Measurements from ENCODE around the gene ADORA1.

ADORA1 gene

DNA sequence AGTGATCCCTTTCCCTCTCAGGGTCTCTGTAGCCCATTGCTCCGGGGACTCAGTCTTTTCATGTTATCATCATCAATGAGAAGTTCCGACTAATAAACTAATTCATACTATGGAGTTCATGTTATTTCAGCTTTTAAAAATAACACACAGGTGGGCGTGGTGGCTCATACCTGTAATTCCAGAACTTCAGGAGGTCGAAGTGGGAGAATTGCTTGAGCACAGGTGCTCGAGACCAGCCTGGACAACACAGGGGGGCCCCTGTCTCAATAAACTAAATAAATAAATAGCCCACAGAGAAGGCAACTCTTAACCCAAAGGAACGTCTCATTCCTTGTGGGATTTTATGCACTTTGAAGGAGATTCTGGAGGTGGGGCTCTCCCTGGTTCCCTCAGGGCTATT, 33.6 kb downstream of the ADORA1 start:
- DNase-seq = no peak

- no peak for DNase-seq
Observed at GRCh38 chr1:203161703-203162102, 34.2 kb downstream of the ADORA1 start.

DNA sequence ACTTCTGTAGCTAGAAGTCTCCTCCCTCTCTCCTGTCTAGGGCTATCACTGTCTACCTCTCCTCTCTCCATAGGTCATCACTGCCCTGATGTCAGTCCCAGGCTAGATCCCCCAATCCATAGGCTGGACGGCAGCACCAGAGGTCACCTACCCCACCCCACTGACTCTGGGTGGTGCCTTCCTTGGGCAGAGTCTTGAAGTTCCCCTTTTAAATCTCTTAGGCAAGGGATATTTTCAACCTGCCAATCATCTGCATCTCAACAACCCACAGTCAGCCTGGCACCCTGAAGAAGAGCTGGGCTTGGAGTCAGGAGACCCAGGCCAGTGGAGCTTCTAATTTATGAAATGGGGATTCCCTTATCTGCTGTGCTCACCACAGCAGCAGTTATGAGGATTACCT, 34.9 kb downstream of the ADORA1 start:
- no peak for DNase-seq

- DNase-seq = no peak
Observed at GRCh38 chr1:203163891-203164635, 36.5 kb downstream of the ADORA1 start.

- DNase-seq = no peak
Observed at GRCh38 chr1:203165101-203165799, 37.7 kb downstream of the ADORA1 start.

DNA sequence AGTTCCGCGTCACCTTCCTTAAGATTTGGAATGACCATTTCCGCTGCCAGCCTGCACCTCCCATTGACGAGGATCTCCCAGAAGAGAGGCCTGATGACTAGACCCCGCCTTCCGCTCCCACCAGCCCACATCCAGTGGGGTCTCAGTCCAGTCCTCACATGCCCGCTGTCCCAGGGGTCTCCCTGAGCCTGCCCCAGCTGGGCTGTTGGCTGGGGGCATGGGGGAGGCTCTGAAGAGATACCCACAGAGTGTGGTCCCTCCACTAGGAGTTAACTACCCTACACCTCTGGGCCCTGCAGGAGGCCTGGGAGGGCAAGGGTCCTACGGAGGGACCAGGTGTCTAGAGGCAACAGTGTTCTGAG, 38.3 kb downstream of the ADORA1 start:
- DNase-seq = no peak

- DNase-seq = no peak
Observed at GRCh38 chr1:203166192-203166940, 38.8 kb downstream of the ADORA1 start.

- DNase-seq = no peak
Observed at GRCh38 chr1:203167026-203167912, 39.7 kb downstream of the ADORA1 start.

- DNase-seq = no peak
Observed at GRCh38 chr1:203167913-203168200, 40.3 kb downstream of the ADORA1 start.

DNA sequence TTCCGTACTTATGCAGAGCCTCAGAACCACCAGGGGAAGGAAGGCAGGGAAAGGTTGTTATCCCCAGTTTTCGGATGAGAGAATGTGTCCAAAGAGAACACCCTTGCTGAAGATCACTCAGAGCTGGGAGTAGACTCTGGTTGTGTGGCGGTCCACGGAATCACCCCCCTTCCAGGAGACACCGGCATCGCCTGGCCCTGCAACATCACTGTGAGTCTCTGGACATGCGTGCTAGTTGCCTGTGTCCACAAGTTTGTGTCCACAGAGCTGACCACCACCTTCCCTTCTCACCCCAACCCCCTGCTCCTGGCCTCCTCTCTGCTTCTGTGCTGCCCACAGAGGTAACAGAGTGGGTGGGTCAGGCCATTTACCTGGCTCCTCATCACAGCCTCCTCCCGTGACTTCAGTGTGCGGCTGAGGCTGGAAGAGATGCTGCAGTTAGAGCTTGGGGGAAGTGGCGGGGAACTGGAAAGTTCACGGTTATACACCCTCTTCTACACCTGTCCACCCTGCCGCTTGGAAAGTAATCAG, 40.8 kb downstream of the ADORA1 start:
- DNase-seq = no peak

DNA sequence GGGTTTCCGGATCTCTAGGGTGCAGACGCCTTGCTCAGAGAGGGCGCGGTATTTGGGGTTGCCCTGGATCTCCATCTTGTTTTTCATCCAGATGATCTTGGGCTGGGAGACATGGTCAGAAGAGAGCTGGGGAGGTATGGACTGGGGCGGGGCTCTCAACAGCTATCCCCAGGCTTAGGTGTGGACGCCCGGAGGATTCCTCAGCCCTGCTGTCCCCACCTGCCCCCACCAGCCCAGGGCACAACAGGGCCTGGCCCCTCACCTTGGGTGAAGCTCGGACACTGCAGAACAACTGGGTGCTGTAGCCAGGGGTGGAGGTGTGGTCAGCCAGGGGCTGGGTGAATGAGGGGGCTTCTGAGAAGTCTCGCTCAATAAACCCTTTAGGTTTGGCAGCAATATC, 41.5 kb downstream of the ADORA1 start:
- DNase-seq = no peak

GRCh38 chr1:203169770-203170520, 42.4 kb downstream of the ADORA1 start:
- DNase-seq = no peak

- no peak for DNase-seq
Observed at GRCh38 chr1:203170625-203171330, 43.3 kb downstream of the ADORA1 start.

DNA sequence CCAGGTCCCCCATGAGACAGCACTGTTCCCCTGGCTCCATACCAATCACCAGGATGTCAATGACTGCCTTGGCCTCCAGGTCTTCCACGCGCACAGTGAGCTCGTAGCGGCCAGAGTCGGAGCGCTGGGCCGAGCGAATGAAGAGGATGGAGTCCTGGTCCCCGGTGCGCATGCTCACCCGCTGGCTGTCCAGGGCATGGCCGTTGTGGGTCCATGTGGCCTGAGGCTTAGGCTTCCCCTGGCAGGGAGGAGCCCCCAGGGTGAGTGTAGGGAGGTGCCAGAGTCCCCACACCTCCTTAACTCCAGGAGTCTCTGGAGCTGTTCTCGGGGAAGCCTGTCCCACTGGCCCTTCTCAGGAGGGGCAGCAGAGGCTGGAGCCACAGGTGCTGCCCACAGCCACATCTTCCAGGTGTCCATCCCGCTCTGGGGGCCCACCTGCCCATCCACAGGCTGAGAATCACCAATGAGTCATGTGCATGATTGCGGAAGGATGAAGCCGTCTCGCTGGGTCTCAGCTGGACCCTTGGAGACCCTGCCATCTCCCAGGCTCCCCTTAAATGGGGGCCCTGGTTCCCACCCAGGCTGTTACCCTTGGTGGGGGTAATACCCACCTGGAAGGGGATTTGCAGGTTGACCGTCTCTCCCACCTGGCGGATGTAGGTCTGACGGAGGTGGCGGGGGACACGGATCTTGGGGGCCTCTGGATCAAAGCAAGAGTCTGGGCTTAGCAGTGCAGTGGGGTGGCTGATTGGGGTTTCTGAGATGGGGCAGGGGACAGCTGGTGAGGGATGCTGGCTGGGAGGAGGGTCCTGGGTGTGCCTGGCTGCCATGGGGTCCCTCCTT, 44.0 kb downstream of the ADORA1 start:
- DNase-seq = no peak

DNA sequence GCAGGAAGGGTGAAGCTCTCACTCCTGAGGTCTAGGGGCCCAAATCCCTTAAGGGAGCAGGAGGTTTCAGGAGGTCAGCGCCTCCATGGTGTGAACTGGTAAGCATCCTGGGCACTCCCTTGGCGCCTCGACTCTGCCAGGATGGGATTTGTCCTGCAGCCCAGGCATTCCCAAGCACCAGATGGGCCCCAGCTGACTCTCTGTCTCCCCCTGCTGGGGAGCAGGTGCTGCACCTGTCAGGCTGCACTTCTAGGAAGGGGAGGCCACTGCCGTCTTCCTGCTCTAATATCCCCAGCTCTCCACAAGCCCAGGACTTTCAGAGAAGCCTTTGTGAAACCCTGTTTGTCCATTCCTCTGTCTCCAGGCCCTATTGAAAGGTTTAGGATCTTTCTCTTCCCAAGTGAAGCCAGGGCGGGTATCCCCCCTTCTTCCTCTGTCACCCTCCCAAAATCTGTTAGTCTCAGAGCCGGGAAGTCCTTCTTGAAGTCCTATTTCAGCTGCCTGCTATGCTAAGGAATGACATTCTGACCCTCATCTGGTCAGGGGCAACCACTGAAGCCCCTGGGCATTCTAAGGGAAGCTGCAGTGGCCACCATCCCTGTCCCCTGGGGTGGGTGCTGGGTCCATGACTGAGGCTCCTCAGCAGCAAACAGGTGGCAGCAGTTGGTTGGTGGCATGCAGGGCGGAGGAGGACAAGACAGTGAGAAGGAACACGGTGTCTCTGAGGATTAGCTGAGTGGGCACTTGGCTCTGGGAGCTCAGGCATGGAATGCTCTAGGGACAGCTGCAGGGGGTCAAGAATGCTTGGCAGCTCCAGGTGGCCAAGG, 44.9 kb downstream of the ADORA1 start:
- no peak for DNase-seq

GRCh38 chr1:203173011-203173555, 45.6 kb downstream of the ADORA1 start:
- no peak for DNase-seq

DNA sequence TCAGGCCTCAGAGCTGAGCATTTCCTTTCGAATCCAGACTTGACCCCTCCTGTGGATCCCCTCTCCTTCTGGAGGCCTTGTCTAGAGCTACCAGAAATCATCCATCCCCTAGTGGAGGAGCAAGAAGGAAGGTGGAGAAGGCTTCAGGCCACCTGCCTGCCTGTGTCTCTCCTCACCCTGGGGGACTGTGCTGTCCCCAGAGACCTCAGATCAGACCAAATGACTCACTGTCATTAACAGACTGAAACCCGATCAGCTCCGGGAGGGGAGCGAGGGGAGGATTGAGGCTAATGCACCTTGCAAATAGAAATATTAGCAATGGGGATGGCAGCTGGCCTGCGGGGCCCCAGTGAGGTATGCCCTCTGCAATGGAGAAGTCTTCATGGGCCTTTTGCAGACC, 46.0 kb downstream of the ADORA1 start:
- DNase-seq = no peak

DNA sequence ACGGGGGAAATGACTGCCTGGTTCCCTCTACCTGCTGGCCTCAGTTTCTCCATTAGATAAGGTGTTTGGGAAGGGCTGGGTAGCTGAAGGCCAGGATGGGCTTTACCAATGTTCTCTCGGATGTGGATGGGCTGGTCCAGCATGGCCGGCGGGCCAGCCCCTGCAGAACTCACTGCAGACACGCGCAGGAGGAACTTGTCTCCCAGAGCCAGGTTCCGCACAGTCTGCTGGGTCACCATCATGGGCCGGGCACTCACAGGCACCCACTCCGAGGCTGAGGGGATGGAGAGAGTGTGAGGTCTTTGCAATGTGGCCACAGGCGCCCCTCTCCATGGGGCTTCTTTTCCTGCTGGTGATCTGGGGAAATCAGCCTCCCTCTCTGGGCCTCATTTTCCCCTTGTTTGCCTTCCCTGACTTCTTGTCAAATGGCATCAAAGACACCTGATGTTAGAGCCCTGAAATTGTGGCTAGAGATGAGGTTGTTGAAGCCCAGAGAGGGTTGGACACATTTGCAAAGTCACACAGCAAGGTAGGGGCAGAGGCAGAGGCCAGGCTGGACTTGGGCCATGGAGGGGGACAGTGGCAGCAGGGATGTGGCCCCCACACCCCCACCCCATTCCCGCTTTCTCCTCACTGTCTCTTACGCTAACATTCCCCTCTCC, 46.9 kb downstream of the ADORA1 start:
- no peak for DNase-seq

Data from right forelimb (tissue), 1 donor.